ENCODE measurements around the gene SPDYE8.
"Not testable (repeated sequence)": the region's sequence is repeated elsewhere in the genome, so short reads cannot be mapped to it uniquely, and the experiment has no call there.

Gene SPDYE8

GRCh38 chr7:73029666-73030065 lies at the start of gene SPDYE8:
Gene SPDYE8, minus strand, starts transcription at chr7:73029766. Its CDS starts 1,800 bp downstream, at chr7:73027966.
- DNase-seq (ENCODE audit: low read depth) = not testable (repeated sequence)

GRCh38 chr7:73057811-73058210 lies 28.2 kb upstream of the SPDYE8 start, which contains the start of gene SPDYE11:
Gene SPDYE11, minus strand, starts transcription at chr7:73057911. Its CDS starts 1,800 bp downstream, at chr7:73056111.
- DNase-seq (ENCODE audit: low read depth) = not testable (repeated sequence)

DNA sequence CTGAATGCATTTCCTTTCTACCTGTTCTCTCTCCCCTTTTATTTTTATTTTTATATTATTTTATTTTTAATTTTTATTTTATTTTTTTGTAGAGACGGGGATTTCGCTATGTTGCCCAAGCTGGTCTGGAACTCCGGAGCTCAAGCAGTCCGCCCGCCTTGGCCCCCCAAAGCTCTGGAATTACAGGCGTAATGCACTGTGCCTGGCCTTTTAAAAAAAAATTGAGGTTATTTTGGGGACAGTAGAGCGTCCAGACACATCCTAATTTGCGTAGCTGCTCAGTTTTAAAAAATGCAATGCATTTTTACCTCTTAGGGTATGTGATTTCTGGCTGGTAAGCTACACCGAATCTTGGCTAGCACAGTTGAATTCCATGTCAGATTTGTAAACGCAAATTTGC lies 23.1 kb downstream of the SPDYE8 start:
- DNase-seq (ENCODE audit: low read depth) = not testable (repeated sequence)

DNA sequence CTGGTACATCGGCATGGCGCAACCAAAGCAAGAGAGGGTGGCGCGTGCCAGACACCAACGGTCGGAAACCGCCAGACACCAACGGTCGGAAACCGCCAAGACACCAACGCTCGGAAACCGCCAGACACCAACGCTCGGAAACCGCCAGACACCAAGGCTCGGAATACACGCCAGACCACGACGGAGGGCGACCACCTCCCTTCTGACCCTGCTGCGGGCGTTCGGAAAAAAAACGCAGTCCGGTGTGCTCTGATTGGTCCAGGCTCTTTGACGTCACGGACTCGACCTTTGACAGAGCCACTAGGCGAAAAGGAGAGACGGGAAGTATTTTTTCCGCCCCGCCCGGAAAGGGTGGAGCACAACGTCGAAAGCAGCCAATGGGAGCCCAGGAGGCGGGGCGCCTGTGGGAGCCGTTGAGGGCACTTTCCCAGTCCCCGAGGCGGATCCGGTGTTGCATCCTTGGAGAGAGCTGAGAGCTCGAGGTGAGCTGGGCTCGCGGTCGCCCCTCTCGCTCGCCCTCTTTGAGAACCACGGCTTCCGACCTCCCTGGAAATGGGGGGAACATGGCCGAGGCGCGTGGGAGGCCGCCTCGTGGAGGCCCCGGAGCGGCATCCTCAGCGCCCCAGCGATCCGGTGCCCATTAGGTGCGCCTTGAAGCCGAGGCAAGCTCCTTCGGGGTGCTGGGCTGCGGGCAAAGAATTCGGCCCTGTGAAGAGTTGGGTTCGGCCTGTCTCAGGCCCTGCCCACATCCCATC lies 23.7 kb downstream of the SPDYE8 start:
- DNase-seq (ENCODE audit: low read depth) = peak; percentile 83

- DNase-seq (ENCODE audit: low read depth) = not testable (repeated sequence)
Observed at GRCh38 chr7:73005356-73005692, 24.2 kb downstream of the SPDYE8 start.

DNA sequence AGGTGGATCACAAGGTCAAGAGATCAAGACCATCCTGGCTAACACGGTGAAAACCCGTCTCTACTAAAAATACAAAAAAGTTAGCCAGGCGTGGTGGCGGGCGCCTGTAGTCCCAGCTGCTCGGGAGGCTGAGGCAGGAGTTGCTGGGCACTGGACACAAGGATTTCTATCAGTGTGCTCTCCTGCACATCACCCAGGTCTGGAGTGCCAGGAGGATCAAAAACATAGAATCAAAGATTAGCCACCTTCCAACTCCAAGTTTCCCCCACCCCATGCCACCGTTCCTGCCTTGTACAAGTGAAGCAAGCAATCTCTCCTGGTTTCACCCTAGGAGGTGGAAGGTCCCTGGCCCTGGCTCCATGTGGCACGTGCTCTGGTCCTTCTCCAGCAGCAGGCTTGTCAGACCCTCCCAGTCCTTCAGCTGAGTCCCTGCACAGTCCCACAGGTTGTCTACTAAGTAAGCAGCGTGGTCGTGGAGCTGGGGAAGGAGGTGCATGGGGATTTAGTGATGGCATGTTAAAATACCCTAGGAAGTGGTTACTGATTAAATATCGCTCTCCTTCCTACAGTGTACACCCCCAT lies 31.6 kb downstream of the SPDYE8 start:
- not testable (repeated sequence) for DNase-seq (ENCODE audit: low read depth)

GRCh38 chr7:72997447-72997846 lies 32.1 kb downstream of the SPDYE8 start:
- DNase-seq (ENCODE audit: low read depth) = not testable (repeated sequence)

DNA sequence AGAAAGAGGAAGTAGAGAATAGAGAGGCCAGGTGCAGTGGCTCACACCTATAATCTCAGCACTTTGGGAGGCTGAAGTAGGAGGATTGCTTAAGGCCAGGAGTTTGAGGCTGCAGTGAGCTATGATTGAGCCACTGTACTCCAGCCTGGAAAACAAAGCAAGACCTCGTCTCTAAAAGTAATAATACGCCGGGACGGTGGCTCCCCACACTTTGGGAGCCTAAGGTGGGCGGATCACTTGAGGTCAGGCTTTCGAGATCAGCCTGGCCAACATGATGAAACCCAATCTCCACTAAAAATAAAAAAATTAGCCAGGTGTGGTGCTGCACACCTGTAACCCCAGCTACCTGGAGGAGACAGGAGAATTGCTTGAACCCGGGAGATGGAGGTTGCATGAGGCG lies 34.1 kb downstream of the SPDYE8 start:
- not testable (repeated sequence) for DNase-seq (ENCODE audit: low read depth)

- DNase-seq (ENCODE audit: low read depth) = not testable (repeated sequence)
Observed at GRCh38 chr7:72990146-72990913, 39.2 kb downstream of the SPDYE8 start.

DNA sequence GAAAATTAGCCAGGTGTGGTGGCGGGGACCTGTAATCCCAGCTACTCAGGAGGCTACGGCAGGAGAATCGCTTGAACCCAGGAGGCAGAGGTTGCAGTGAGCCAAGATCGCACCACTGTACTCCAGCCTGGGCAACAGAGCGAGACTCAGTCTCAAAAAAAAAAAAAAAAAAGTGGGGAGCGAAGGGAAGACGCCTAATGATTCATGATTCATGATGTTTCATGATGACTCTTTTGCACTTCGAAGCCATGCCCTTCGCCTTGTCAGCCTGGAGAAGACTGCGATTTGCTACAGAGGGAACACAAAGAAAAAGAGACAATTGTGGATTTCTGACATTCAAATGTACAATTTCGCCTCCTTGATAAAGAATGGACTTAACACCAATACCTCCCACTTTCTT lies 47.5 kb downstream of the SPDYE8 start:
- not testable (repeated sequence) for DNase-seq (ENCODE audit: low read depth)

GRCh38 chr7:72980382-72980781 lies 49.2 kb downstream of the SPDYE8 start:
- not testable (repeated sequence) for DNase-seq (ENCODE audit: low read depth)

DNA sequence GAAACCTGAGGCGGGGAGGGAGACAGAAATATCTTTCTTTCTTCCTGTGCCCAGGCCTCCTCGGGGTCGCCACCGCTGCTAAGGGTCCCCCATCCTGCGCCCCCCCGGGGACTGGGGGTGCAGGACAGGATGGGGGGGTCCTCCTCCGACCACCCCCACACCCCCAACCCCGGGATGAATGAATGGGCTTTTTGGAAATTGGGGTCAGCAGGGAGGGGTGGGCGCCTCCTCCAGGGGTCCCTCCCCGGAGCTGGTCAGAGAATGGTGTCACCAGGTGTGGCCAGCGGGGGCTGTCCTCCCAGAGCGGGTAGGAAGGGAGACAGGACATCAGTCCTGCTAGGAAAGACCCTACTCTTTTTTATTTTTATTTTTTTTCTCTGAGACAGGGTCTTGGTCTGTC lies 53.1 kb downstream of the SPDYE8 start:
- DNase-seq (ENCODE audit: low read depth) = not testable (repeated sequence)

DNA sequence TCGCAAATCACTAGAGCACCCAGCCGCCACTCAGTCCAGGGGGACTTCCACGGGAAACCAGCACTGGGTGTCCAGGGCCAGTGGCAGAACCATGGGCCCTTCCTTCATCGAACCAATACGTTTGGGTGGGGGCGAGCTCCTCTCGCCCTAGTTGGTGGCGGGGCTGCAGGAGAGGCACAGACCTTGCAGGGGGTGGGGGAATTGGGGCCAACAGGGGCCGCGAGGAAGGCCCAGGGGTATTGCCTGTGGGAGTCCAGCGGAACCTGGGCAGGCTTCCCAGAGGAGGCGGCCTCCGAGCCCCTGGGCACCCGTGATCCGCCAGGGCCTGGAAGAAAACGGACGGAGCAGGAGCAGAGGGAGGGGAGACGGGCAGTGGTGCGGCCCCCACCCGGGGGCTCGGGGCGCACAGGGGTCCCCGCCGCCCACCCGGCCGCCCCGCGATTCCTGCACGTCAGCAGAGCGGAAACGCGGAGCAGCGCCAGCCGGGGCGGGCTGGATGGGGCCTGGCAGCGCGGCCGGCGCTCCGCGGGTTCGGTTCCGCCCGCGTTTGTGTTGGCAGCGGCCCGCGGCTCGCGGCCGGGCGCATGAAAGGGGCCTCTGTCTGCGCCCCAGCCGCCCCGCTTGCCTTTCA lies 53.8 kb downstream of the SPDYE8 start:
- not testable (repeated sequence) for DNase-seq (ENCODE audit: low read depth)

DNA sequence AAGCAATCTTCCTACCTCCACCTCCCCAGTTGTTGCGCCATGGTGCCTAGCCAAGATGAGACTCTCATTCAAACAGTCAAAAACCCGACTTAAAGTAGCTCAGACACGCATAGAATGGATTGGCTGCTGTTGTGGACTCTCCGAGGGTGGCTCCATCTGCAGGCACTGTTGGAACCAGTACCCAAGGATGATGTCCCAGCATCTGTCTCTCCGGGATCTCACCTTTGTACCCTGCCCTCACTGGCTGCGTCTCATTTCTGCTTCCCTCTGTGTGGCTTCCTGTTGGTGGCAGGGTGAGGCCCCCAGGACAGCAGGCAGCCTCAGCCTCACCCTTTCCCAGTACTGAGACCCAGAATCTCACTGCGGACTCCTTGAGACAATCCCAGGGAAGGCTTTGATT lies 54.8 kb downstream of the SPDYE8 start:
- DNase-seq (ENCODE audit: low read depth) = not testable (repeated sequence)

DNA sequence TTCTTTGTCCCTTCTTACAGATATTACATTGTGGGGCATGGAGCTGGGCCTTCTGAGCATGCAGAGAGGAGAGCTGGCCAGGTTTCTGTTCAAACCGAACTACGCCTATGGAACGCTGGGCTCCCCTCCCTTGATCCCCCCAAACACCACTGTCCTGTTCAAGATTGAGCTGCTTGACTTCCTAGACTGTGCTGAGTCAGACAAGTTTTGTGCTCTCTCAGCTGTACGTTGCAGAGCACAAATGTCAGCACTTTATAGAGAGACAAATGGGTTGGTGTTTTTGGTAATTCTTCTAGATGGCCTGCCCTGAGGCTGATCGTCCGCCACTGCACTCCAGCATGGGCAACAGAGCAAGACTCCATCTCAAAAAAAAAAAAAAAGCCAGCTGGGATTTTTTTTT lies 58.1 kb downstream of the SPDYE8 start:
- not testable (repeated sequence) for DNase-seq (ENCODE audit: low read depth)
